ENCODE results near the gene HSPA12A.

GRCh38 chr10:116659049-116659670 is 83.2 kb downstream of the HSPA12A start:
- TF ChIP-seq CTCF (IDR thresholded peaks at IDR 0.05) (no peak), POLR2A (IDR thresholded peaks at IDR 0.05) (no peak), POLR2AphosphoS5 (IDR thresholded peaks at IDR 0.05) (no peak)

All from upper lobe of left lung (tissue), 4 donors.